Mucosa of rectum (tissue), 2 donors: ENCODE measurements around the gene PRF1.
A peak's percentile ranks its signal among the peaks of the same experiment; 100 is the strongest.

Source experiments
- H3K27ac ChIP-seq, 2 donors: one replicate each; pipeline ENCODE4 v1.7.0; 2013; ENCODE audit warnings: inconsistent platforms in 2 of 2, low read depth in 2 of 2, low read length in 2 of 2
- H3K27me3 ChIP-seq, 2 donors: one replicate each; pipeline ENCODE4 v1.7.0; 2013; ENCODE audit warnings: low read length in 2 of 2; ENCODE audit not compliant: control insufficient read depth in 2 of 2, insufficient read depth in 2 of 2
- H3K36me3 ChIP-seq, 2 donors: one replicate each; pipeline ENCODE4 v1.7.0; 2013; ENCODE audit warnings: low read length in 2 of 2; ENCODE audit not compliant: control insufficient read depth in 2 of 2, insufficient read depth in 2 of 2
- H3K4me1 ChIP-seq, 2 donors: one replicate each; pipeline ENCODE4 v1.7.0; 2013; ENCODE audit warnings: low read length in 2 of 2, mild to moderate bottlenecking in 1 of 2; ENCODE audit not compliant: control insufficient read depth in 2 of 2, insufficient read depth in 2 of 2
- H3K4me3 ChIP-seq, 2 donors: one replicate each; pipeline ENCODE4 v1.7.0; 2013; ENCODE audit warnings: low read length in 2 of 2
- H3K9ac ChIP-seq, 2 donors: one replicate each; pipeline ENCODE4 v1.7.0; 2013; ENCODE audit warnings: low read length in 2 of 2, low read depth in 1 of 2, mild to moderate bottlenecking in 1 of 2
- H3K9me3 ChIP-seq, 2 donors: one replicate each; pipeline ENCODE4 v1.7.0; 2013; ENCODE audit warnings: low read length in 2 of 2; ENCODE audit not compliant: control insufficient read depth in 2 of 2
- donor health status: healthy.
- donor health status: Normal muscosa, but diverticular disease.

Gene PRF1

DNA sequence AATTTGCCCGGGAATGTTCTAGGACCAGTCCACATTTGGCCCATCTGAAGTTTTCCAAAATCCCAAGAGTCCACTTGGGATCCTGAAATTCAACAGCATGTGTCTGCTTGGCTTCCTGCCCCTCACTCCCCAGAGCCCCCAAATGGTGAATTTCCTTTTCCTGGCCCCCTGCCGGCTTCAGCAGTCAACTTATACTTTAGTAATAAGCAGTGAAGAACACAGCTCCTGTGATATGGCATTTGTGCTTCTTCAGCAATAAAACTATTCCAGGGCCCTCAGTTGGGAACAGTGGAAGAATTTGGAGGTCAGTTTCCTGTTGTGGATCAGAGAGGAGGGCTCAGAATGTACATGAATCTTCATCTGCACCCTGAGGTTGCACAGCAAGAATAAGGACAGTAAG, 51.1 kb downstream of the PRF1 start:
- no peaks in the 10 kb centered on the region for H3K27me3 ChIP-seq
- H3K27ac ChIP-seq, result peak overlapping the region in 1 of 2 donors; percentile 9
- H3K4me1 ChIP-seq, result peaks cover 0 to 2% of the 10 kb centered on the region in 2 donors
- H3K9ac ChIP-seq, result no peak overlapping the region
- H3K4me3 ChIP-seq, result no peak overlapping the region
- no peaks in the 10 kb centered on the region for H3K36me3 ChIP-seq
- H3K9me3 ChIP-seq, result no peaks in the 10 kb centered on the region

GRCh38 chr10:70550459-70550858, 52.1 kb downstream of the PRF1 start:
- H3K27me3 ChIP-seq, result no peaks in the 10 kb centered on the region
- H3K9me3 ChIP-seq, result no peaks in the 10 kb centered on the region
- no peak overlapping the region for H3K9ac ChIP-seq
- H3K4me3 ChIP-seq, result no peak overlapping the region
- no peaks in the 10 kb centered on the region for H3K36me3 ChIP-seq
- H3K4me1 ChIP-seq, result peaks cover 0 to 2% of the 10 kb centered on the region in 2 donors
- H3K27ac ChIP-seq, result no peak overlapping the region

- H3K4me3 ChIP-seq, result no peak overlapping the region
- H3K9ac ChIP-seq, result no peak overlapping the region
- H3K4me1 ChIP-seq, result peaks cover 0 to 2% of the 10 kb centered on the region in 2 donors
- H3K36me3 ChIP-seq, result no peaks in the 10 kb centered on the region
- no peaks in the 10 kb centered on the region for H3K9me3 ChIP-seq
- H3K27ac ChIP-seq, result no peak overlapping the region
- H3K27me3 ChIP-seq, result no peaks in the 10 kb centered on the region
Measured at GRCh38 chr10:70549962-70550458, 52.5 kb downstream of the PRF1 start.

- Histone ChIP-seq H3K4me3 (no peak overlapping the region), H3K9me3 (no peaks in the 10 kb centered on the region), H3K36me3 (no peaks in the 10 kb centered on the region), H3K27ac (no peak overlapping the region), H3K9ac (no peak overlapping the region), H3K27me3 (no peaks in the 10 kb centered on the region), H3K4me1 (peaks cover 0 to 2% of the 10 kb centered on the region in 2 donors)
Measured at GRCh38 chr10:70549351-70549961, 53.1 kb downstream of the PRF1 start.
